Type B pancreatic cell (in vitro differentiated cells): ENCODE data around the gene RETN. TPM values are rescaled to one million over a fixed set of nuclear protein-coding genes. Genes with fewer than 3 reads are reported as not detected.

Source experiments
- DNase-seq: peaks from one replicate; pipeline ENCODE4 v3.0.0; 2021; ENCODE audit warnings: mixed read lengths; ENCODE audit not compliant: unreplicated experiment; ENCODE audit errors: extremely low spot score
- H3K27ac Mint-ChIP-seq: 2 replicates; pipeline ENCODE4 v1.8.0; 2021; ENCODE audit warnings: mild to moderate bottlenecking, mixed read lengths
- H3K27me3 Mint-ChIP-seq: 2 replicates; pipeline ENCODE4 v1.8.0; 2021; ENCODE audit warnings: mixed read lengths
- H3K36me3 Mint-ChIP-seq: 2 replicates; pipeline ENCODE4 v1.8.0; 2021; ENCODE audit warnings: mixed read lengths
- H3K4me1 Mint-ChIP-seq: one replicate; pipeline ENCODE4 v1.8.0; 2021; ENCODE audit warnings: mixed read lengths; ENCODE audit not compliant: unreplicated experiment
- H3K4me3 Mint-ChIP-seq: 2 replicates; pipeline ENCODE4 v1.8.0; 2021; ENCODE audit warnings: mild to moderate bottlenecking, mixed read lengths
- H3K9me3 Mint-ChIP-seq: 2 replicates; pipeline ENCODE4 v1.8.0; 2021; ENCODE audit warnings: mixed read lengths
- total RNA-seq: library from RNA; stranded (reverse); gene quantifications from 2 replicates; pipeline ENCODE4 v1.2.1, GENCODE V29; 2021; ENCODE audit warnings: low replicate concordance
- TF ChIP-seq, protein P1 (sequence below): fragments of 200-600 bp; sonication (generic); conservative IDR thresholded peaks from 2 replicates; pipeline ENCODE4 v1.5.0; 2021; ENCODE audit warnings: antibody characterized with exemption, mild to moderate bottlenecking

The RETN gene
- total RNA-seq, 1 donor from 2014 or later: not detected

DNA sequence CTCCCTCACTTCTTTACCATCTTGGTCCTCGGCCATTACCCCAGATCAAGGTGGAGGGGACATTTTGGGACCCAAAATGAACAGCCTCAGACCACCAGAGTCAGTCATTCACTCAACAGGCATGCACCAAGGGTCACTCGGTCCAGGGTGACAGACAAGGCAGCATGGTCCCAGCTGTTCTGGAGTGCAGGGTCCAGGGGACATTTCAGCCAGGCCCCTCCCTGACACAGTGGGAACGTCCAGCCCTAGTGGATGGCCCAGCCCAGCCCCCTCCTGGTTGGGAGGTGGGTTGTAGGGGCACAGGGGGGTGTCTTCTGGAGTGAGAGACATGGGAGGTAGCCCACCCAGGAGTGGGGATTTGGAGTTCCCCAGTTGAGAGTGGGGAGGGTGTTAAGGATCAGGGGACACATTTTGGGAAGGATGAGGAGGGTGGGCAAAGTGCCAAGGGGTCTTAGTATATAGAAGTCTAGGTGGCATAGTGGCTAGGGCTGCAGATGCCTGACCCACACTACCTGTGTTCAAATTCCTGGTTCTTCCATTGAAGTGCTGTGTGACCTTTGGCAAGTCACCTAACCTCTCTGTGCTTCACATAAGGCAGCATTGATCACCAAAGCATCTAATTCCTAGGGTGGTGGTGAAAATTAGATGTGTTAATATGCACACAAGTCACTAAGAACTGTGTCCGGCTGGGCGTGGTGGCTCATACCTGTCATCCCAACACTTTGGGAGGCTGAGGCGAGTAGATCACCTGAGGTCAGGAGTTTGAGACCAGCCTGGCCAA lies 35.6 kb downstream of the RETN start:
- Mint-ChIP-seq H3K4me3 (no peak overlapping the region), H3K36me3 (no peaks in the 10 kb centered on the region), H3K9me3 (no peaks in the 10 kb centered on the region), H3K27me3 (peaks cover 20% of the 10 kb centered on the region), H3K4me1 (no peaks in the 10 kb centered on the region), H3K27ac (no peak overlapping the region)
- DNase-seq: no peak
- TF ChIP-seq, protein P1, sequence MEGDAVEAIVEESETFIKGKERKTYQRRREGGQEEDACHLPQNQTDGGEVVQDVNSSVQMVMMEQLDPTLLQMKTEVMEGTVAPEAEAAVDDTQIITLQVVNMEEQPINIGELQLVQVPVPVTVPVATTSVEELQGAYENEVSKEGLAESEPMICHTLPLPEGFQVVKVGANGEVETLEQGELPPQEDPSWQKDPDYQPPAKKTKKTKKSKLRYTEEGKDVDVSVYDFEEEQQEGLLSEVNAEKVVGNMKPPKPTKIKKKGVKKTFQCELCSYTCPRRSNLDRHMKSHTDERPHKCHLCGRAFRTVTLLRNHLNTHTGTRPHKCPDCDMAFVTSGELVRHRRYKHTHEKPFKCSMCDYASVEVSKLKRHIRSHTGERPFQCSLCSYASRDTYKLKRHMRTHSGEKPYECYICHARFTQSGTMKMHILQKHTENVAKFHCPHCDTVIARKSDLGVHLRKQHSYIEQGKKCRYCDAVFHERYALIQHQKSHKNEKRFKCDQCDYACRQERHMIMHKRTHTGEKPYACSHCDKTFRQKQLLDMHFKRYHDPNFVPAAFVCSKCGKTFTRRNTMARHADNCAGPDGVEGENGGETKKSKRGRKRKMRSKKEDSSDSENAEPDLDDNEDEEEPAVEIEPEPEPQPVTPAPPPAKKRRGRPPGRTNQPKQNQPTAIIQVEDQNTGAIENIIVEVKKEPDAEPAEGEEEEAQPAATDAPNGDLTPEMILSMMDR: no peak

DNA sequence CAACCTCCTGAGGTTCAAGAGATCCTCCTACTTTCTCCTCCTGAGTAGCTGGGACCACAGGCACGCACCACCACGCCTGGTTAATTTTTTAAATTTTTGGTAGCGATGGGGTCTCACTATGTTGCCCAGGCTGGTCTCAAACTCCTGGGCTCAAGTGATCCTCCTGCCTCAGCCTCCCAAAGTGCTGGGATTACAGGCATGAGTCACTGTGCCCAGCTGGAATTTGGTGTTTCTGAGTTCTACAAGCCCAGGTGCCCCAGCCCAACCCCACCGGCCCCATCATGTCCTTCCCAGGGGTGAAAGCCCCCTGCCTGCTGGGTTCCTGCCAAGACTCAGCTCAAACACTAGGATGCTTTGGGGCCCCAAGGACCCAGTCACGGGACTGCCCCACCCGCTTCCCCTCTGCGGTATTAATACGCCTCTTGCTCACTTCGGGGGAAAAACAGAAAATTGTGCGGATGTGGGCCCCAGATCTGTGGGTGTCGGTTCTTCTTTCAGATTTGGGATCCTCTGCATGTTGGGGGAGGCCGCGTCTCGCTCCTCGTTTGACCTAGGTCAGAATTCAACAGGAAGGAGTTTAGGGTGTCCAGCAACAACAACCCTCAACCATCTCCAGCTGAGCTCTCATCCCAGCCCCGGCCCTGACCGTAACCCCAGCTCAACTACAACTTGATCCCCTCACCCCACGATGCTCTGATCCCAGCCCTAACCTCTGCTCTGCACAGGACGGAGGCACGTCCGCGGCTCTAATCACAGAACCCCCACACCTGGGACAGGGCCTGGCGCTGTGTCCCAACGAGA lies 36.7 kb downstream of the RETN start:
- no peaks in the 10 kb centered on the region for H3K4me1 Mint-ChIP-seq
- no peaks in the 10 kb centered on the region for H3K36me3 Mint-ChIP-seq
- DNase-seq: no peak
- H3K9me3 Mint-ChIP-seq: no peaks in the 10 kb centered on the region
- no peak overlapping the region for H3K4me3 Mint-ChIP-seq
- peaks cover 16% of the 10 kb centered on the region for H3K27me3 Mint-ChIP-seq
- no peak overlapping the region for H3K27ac Mint-ChIP-seq
- TF ChIP-seq, protein P1: no peak

DNA sequence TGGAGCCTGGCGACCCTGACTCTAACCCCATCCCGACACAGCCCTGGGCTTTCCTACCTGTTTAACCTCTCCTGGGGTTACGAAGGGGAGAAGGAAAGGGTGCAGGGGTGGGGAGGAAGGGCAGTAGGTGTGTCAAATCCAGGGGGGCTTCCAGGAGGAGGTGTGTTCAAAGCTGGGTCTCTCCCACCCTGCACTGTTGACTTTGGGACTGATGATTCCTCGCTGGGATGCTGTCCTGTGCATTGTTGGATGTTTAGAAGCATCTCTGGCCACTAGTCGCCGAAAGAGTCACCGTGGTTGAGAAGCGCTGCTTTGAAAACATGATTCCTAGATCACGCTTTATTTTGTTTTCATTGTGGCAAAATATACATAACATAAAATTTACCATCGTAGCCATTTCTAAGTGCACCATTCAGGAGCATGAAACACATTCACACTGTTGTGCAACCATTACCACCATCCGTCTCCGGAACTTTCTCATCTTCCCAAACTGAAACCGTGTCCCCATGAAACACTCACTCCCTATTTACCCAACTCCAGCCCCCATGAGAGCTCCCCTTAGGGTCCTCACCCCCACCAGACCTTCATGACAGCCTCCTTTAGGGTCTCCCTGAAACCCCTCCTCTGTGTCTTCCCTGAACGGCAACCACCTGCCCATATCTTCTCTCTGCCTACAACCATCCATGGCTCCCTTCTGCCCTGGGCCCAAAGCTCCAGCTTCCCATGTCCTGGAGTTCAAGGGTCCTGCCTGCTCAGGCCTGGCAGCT lies 37.5 kb downstream of the RETN start:
- no peak for DNase-seq
- TF ChIP-seq, protein P1: no peak
- H3K4me3 Mint-ChIP-seq: no peak overlapping the region
- H3K27ac Mint-ChIP-seq: no peak overlapping the region
- no peaks in the 10 kb centered on the region for H3K36me3 Mint-ChIP-seq
- peaks cover 16% of the 10 kb centered on the region for H3K27me3 Mint-ChIP-seq
- H3K4me1 Mint-ChIP-seq: no peaks in the 10 kb centered on the region
- H3K9me3 Mint-ChIP-seq: no peaks in the 10 kb centered on the region

DNA sequence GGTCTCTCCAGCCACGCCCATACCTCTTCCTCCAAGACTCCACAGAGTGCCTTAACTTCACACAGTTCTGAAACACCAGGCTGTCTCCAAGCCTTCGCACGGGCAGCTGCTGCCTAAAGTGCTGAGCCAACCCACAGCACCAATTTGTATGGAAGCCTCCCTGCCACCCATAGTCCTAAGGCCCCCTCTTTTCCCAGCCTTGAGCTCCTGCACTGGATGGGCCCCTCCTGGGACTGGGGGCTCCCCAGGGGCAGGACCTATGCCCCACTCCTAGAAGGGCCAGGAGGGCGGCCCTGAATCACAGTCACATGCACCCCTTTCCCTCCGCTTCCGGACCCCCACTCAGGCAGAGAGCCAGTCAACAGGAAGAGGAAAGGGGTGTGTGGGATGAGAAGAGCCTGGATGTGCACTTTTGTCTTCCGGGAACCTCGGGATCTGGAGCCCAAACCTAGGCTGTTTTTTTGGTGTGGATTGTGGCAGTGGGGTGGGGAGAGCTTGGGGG lies 38.2 kb downstream of the RETN start:
- Mint-ChIP-seq H3K9me3 (no peaks in the 10 kb centered on the region), H3K4me1 (no peaks in the 10 kb centered on the region), H3K36me3 (no peaks in the 10 kb centered on the region), H3K27me3 (peaks cover 15% of the 10 kb centered on the region), H3K4me3 (no peak overlapping the region), H3K27ac (no peak overlapping the region)
- TF ChIP-seq, protein P1: no peak
- no peak for DNase-seq

DNA sequence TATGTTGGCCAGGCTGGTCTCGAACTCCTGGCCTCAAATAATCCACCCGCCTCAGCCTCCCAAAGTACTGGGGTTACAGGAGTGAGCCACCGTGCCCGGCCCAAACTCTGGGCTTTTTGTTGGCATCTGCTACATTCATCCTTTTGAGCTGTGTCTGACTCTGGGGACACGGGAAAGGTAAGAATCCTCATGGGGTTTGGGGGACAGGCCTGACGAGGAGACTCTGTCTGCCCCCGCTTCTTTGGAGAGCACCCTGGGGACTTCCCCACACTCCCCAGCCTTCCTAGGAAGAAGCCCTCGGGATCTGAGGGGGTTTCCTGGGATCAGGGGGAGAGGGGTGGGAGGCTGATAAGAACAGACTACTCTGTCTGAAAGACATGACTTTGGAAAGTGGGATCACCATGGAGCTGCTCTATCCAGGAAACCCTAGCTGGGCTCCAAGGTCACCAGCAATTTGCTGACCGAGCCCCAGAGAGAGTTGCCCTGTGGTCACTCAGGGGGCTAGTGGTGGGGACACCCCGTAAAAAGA lies 41.1 kb downstream of the RETN start:
- H3K27me3 Mint-ChIP-seq: peaks cover 3% of the 10 kb centered on the region
- H3K36me3 Mint-ChIP-seq: no peaks in the 10 kb centered on the region
- H3K4me3 Mint-ChIP-seq: no peak overlapping the region
- TF ChIP-seq, protein P1: no peak
- no peaks in the 10 kb centered on the region for H3K4me1 Mint-ChIP-seq
- no peak for DNase-seq
- no peak overlapping the region for H3K27ac Mint-ChIP-seq
- no peaks in the 10 kb centered on the region for H3K9me3 Mint-ChIP-seq
